SJCRH30 (cell line): ENCODE data around the gene PPP4R1. TPM values are rescaled to one million over a fixed set of nuclear protein-coding genes. Genes with fewer than 3 reads are reported as not detected.

Experiments used
- DNase-seq, 2 experiments: peaks; one replicate each; pipeline ENCODE4 v3.0.0-alpha.2; 2015 to 2020
- H3K27ac ChIP-seq: fragments of 250-450 bp; sonication (Bioruptor Pico); 2 replicates; pipeline ENCODE4 v1.5.1; 2020; ENCODE audit warnings: mild to moderate bottlenecking, moderate library complexity
- H3K27me3 ChIP-seq: fragments of 250-450 bp; sonication (Bioruptor Pico); 2 replicates; pipeline ENCODE4 v1.5.1; 2020; ENCODE audit warnings: mild to moderate bottlenecking, moderate library complexity
- H3K36me3 ChIP-seq: fragments of 250-450 bp; sonication (Bioruptor Pico); 2 replicates; pipeline ENCODE4 v1.5.1; 2020; ENCODE audit warnings: mild to moderate bottlenecking, moderate library complexity
- H3K4me1 ChIP-seq: fragments of 250-450 bp; sonication (Bioruptor Pico); 2 replicates; pipeline ENCODE4 v1.5.1; 2020; ENCODE audit warnings: mild to moderate bottlenecking, moderate library complexity
- H3K4me3 ChIP-seq: fragments of 250-450 bp; sonication (Bioruptor Pico); 2 replicates; pipeline ENCODE4 v1.5.1; 2020; ENCODE audit warnings: mild to moderate bottlenecking, moderate library complexity
- H3K9me3 ChIP-seq: fragments of 250-450 bp; sonication (Bioruptor Pico); replicated peaks from 2 replicates; pipeline ENCODE4 v1.5.1; 2020; ENCODE audit warnings: mild to moderate bottlenecking, moderate library complexity
- total RNA-seq: library from RNA; depleted of rRNA; stranded (reverse); fragments of >200 nt; shearing (Covaris generic); gene quantifications from 2 replicates; pipeline ENCODE4 v1.2.3, GENCODE V29; 2014

Gene PPP4R1
- total RNA-seq, 1 experiment from 2014 or later: 53.4 TPM

GRCh38 chr18:9558387-9559064 is 55.8 kb downstream of the PPP4R1 start:
- Histone ChIP-seq H3K27ac (no peak overlapping the region), H3K36me3 (peaks cover 28% of the 10 kb centered on the region)

GRCh38 chr18:9557250-9557943 is 57.0 kb downstream of the PPP4R1 start:
- peaks cover 36% of the 10 kb centered on the region for H3K36me3 ChIP-seq
- H3K27ac ChIP-seq: no peak overlapping the region
- no peaks in the 10 kb centered on the region for H3K27me3 ChIP-seq
- no peaks in the 10 kb centered on the region for H3K9me3 ChIP-seq
- H3K4me1 ChIP-seq: no peaks in the 10 kb centered on the region
- H3K4me3 ChIP-seq: no peak overlapping the region
- DNase-seq: no peak

More at GRCh38 chr18:9558387-9559064, 55.8 kb downstream of the PPP4R1 start:
- Histone ChIP-seq H3K9me3 (no peaks in the 10 kb centered on the region), H3K4me1 (no peaks in the 10 kb centered on the region), H3K27me3 (no peaks in the 10 kb centered on the region), H3K4me3 (no peak overlapping the region)
- no peak for DNase-seq

GRCh38 chr18:9552616-9553015 is 61.7 kb downstream of the PPP4R1 start:
- H3K36me3 ChIP-seq: peaks cover 42% of the 10 kb centered on the region
- no peak overlapping the region for H3K4me3 ChIP-seq
- H3K4me1 ChIP-seq: no peaks in the 10 kb centered on the region
- H3K27me3 ChIP-seq: no peaks in the 10 kb centered on the region
- H3K27ac ChIP-seq: no peak overlapping the region
- H3K9me3 ChIP-seq: no peaks in the 10 kb centered on the region
- DNase-seq: no peak

- no peaks in the 10 kb centered on the region for H3K9me3 ChIP-seq
- H3K36me3 ChIP-seq: peaks cover 40% of the 10 kb centered on the region
- no peak for DNase-seq
- H3K27ac ChIP-seq: no peak overlapping the region
- no peak overlapping the region for H3K4me3 ChIP-seq
- H3K4me1 ChIP-seq: no peaks in the 10 kb centered on the region
- H3K27me3 ChIP-seq: no peaks in the 10 kb centered on the region
Measured at GRCh38 chr18:9552191-9552590, 62.2 kb downstream of the PPP4R1 start.

- no peak for DNase-seq
- H3K4me3 ChIP-seq: no peak overlapping the region
- H3K27me3 ChIP-seq: no peaks in the 10 kb centered on the region
- no peaks in the 10 kb centered on the region for H3K9me3 ChIP-seq
- H3K36me3 ChIP-seq: peaks cover 35% of the 10 kb centered on the region
- no peaks in the 10 kb centered on the region for H3K4me1 ChIP-seq
- no peak overlapping the region for H3K27ac ChIP-seq
Measured at GRCh38 chr18:9550429-9550828, 63.9 kb downstream of the PPP4R1 start.

- H3K4me1 ChIP-seq: no peaks in the 10 kb centered on the region
- no peak for DNase-seq
- H3K4me3 ChIP-seq: no peak overlapping the region
- no peak overlapping the region for H3K27ac ChIP-seq
- no peaks in the 10 kb centered on the region for H3K9me3 ChIP-seq
- H3K27me3 ChIP-seq: no peaks in the 10 kb centered on the region
- H3K36me3 ChIP-seq: peaks cover 33% of the 10 kb centered on the region
Measured at GRCh38 chr18:9549405-9549804, 65.0 kb downstream of the PPP4R1 start.

GRCh38 chr18:9547782-9548181 is 66.6 kb downstream of the PPP4R1 start:
- H3K9me3 ChIP-seq: no peaks in the 10 kb centered on the region
- H3K27me3 ChIP-seq: no peaks in the 10 kb centered on the region
- H3K27ac ChIP-seq: no peak overlapping the region
- no peak for DNase-seq
- H3K4me1 ChIP-seq: no peaks in the 10 kb centered on the region
- H3K36me3 ChIP-seq: peaks cover 22% of the 10 kb centered on the region
- no peak overlapping the region for H3K4me3 ChIP-seq

- Histone ChIP-seq H3K4me3 (no peak overlapping the region), H3K36me3 (peaks cover 16% of the 10 kb centered on the region), H3K9me3 (no peaks in the 10 kb centered on the region), H3K27me3 (no peaks in the 10 kb centered on the region), H3K27ac (no peak overlapping the region), H3K4me1 (no peaks in the 10 kb centered on the region)
- DNase-seq: no peak
Measured at GRCh38 chr18:9546468-9546867, 67.9 kb downstream of the PPP4R1 start.

GRCh38 chr18:9545029-9545428 is 69.3 kb downstream of the PPP4R1 start:
- no peak overlapping the region for H3K4me3 ChIP-seq
- no peak for DNase-seq
- no peak overlapping the region for H3K27ac ChIP-seq
- peaks cover 14% of the 10 kb centered on the region for H3K36me3 ChIP-seq
- no peaks in the 10 kb centered on the region for H3K4me1 ChIP-seq
- no peaks in the 10 kb centered on the region for H3K9me3 ChIP-seq
- H3K27me3 ChIP-seq: no peaks in the 10 kb centered on the region

- no peak for DNase-seq
- H3K4me3 ChIP-seq: no peak overlapping the region
- no peaks in the 10 kb centered on the region for H3K9me3 ChIP-seq
- no peaks in the 10 kb centered on the region for H3K4me1 ChIP-seq
- H3K27ac ChIP-seq: no peak overlapping the region
- H3K36me3 ChIP-seq: peaks cover 7% of the 10 kb centered on the region; the same call in 1 of the 2 replicates
- no peaks in the 10 kb centered on the region for H3K27me3 ChIP-seq
Measured at GRCh38 chr18:9542924-9543323, 71.4 kb downstream of the PPP4R1 start.

GRCh38 chr18:9539938-9540337 is 74.4 kb downstream of the PPP4R1 start:
- H3K27ac ChIP-seq: no peak overlapping the region
- no peak overlapping the region for H3K4me3 ChIP-seq
- DNase-seq: no peak
- no peaks in the 10 kb centered on the region for H3K9me3 ChIP-seq
- no peaks in the 10 kb centered on the region for H3K27me3 ChIP-seq
- H3K36me3 ChIP-seq: no peaks in the 10 kb centered on the region
- H3K4me1 ChIP-seq: no peaks in the 10 kb centered on the region

GRCh38 chr18:9539283-9539682 is 75.1 kb downstream of the PPP4R1 start:
- Histone ChIP-seq H3K27me3 (no peaks in the 10 kb centered on the region), H3K4me1 (no peaks in the 10 kb centered on the region), H3K4me3 (no peak overlapping the region), H3K9me3 (no peaks in the 10 kb centered on the region), H3K27ac (no peak overlapping the region), H3K36me3 (no peaks in the 10 kb centered on the region)
- DNase-seq: no peak

- Histone ChIP-seq H3K36me3 (no peaks in the 10 kb centered on the region), H3K4me3 (no peak overlapping the region), H3K27ac (no peak overlapping the region), H3K4me1 (no peaks in the 10 kb centered on the region), H3K9me3 (no peaks in the 10 kb centered on the region), H3K27me3 (no peaks in the 10 kb centered on the region)
- no peak for DNase-seq
Measured at GRCh38 chr18:9537677-9538076, 76.7 kb downstream of the PPP4R1 start.

- Histone ChIP-seq H3K36me3 (no peaks in the 10 kb centered on the region), H3K27ac (no peak overlapping the region), H3K4me3 (no peak overlapping the region), H3K9me3 (no peaks in the 10 kb centered on the region), H3K27me3 (no peaks in the 10 kb centered on the region), H3K4me1 (no peaks in the 10 kb centered on the region)
- DNase-seq: no peak
Measured at GRCh38 chr18:9536354-9537152, 77.8 kb downstream of the PPP4R1 start.

- no peaks in the 10 kb centered on the region for H3K27me3 ChIP-seq
- H3K27ac ChIP-seq: no peak overlapping the region
- no peak overlapping the region for H3K4me3 ChIP-seq
- DNase-seq: no peak
- no peaks in the 10 kb centered on the region for H3K9me3 ChIP-seq
- no peaks in the 10 kb centered on the region for H3K36me3 ChIP-seq
- no peaks in the 10 kb centered on the region for H3K4me1 ChIP-seq
Measured at GRCh38 chr18:9535430-9535991, 78.8 kb downstream of the PPP4R1 start.
